Stimulated activated CD4-positive, alpha-beta T cell treated with anti-CD3 and anti-CD28 coated beads, TNF-alpha, amount 100 ng/mL, for 48 hours (primary cell): Measurements from ENCODE around the gene SERPINB6.
"Not testable (repeated sequence)": the region's sequence is repeated elsewhere in the genome, so short reads cannot be mapped to it uniquely, and the experiment has no call there.

Experiments
- DNase-seq, 3 donors: peaks; one replicate each; pipeline ENCODE4 v3.0.0-alpha.2; 2020; ENCODE audit warnings: low read depth in 3 of 3

SERPINB6 gene

DNA sequence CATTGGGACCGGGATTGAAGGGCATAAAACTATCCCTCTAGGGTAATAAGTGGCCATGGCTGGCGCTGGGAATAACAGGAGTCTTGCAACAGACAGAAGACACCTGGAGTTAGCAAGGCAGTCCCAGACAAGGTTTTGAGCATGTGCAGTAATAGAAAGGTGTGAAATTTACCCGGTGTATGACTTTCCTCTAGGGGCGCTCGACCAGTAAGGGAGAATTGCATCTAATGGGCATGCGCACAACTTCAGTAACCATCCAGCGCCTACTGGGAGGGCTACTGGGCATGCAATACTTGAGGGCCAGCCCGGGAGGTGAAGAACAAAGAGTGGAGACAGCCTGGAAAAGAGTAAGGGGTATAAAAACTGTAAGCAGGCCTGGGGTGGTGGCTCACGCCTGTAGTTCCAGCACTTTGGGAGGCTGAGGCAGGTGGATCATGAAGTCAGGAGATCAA, 32.7 kb downstream of the SERPINB6 start:
- no peak for DNase-seq

DNA sequence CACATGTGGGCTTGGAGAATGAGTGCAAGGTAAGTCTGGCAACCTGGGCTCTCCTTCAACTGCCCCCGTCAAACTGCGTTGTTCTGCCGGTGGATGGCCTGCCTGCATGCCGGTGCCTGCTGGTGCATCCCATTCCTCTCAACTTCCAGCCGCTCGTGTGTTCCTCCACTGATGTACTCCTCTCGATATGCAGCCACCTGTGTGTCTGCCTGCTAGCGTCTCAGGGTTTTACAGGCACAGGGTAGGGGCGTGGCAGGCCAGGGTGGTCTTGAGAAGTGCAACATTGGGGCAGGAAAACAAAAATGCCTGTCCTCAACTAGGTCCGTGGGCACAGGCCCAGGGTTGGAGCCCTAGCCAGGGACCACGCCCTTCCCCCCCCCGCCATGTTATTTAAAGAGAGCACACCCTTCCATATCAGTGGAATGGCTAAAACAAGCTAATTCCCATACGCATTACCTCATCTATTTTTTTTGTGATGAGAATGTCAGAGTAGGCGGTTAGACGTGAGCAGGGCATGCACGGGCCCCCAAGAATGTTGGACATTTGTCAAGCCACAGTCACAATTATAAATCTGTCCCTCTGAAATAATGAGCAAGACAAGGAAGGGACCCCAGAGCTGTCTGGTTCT, 33.2 kb downstream of the SERPINB6 start:
- no peak for DNase-seq

DNA sequence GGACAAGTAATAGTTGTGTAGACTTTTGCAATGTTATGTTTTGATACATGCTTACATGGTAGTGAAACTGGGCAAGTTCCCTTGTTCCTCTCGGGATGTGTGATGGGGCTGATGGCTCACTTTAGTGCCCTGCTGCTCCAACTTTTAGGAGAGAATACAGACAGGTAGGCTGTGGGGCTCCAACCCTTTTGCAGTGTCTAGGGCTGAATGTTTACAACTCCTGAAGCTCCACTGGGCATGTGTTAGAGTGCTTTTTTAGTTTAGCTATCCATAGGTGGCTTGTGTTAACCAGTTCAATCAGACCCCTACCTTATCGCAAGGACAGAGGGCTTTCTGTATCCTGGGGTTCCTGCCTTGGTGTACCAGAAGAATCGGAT, 33.8 kb downstream of the SERPINB6 start:
- DNase-seq = no peak

DNA sequence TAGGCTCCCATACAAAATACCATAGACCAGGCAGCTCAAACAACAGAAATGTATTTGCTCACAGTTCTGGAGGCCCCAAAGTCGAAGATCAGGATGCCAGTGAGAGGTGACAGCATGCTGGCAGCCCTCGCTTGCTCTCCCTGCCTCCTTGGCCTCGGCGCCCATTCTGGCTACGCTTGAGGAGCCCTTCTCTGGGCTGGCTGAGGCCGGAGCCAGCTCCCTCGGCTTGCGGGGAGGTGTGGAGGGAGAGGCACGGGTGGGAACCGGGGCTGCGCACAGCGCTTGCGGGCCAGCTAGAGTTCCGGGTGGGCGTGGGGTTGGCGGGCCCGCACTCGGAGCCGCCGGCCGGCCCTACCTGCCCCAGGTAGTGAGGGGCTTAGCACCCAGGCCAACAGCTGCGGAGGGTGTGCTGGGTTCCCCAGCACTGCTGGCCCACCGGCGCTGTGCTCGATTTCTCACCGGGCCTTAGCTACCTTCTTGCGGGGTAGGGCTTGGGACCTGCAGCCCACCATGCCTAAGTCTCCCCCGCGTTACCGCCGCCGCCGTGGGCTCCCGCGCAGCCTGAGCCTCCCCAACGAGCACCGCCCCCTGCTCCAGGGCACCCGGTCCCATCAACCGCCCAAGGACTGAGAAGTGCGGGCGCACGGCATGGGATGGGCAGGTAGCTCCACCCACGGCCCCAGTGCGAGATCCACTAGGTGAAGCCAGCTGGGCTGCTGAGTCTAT, 35.6 kb downstream of the SERPINB6 start:
- DNase-seq = no peak

DNA sequence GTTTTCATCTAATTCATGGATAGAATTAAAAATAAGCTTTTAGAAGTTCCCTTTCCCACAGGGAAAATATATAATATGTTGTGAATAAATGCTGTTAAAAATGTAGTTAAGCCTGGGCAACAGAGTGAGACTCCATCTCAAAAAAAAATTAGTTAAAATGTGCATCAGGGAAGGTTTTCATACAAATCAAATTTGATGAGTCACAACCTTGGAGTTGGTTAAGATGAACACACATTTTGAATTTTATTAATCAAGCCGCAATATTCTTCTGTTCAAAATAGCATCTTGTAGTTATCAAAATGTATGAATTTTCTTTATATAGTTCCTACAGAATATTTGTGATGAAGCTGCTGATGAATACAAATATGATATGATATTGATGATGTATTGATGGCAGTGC, 37.3 kb downstream of the SERPINB6 start:
- no peak for DNase-seq

DNA sequence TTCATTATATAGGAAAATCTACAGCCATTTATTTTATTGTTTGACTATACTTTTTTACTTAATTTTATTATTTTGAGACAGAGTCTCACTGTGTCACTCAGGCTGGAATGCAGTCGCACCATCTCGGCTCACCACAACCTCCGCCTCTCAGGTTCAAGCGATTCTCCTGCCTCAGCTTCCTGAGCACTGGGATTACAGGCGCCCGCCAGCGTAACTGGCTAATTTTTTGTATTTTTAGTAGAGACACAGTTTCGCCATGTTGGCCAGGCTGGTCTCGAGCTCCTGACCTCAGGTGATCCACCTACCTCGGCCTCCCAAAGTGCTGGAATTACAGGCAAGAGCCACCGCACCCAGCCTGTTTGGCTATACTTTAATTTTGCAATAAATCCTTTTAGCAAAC, 38.5 kb downstream of the SERPINB6 start:
- DNase-seq = not testable (repeated sequence)

DNA sequence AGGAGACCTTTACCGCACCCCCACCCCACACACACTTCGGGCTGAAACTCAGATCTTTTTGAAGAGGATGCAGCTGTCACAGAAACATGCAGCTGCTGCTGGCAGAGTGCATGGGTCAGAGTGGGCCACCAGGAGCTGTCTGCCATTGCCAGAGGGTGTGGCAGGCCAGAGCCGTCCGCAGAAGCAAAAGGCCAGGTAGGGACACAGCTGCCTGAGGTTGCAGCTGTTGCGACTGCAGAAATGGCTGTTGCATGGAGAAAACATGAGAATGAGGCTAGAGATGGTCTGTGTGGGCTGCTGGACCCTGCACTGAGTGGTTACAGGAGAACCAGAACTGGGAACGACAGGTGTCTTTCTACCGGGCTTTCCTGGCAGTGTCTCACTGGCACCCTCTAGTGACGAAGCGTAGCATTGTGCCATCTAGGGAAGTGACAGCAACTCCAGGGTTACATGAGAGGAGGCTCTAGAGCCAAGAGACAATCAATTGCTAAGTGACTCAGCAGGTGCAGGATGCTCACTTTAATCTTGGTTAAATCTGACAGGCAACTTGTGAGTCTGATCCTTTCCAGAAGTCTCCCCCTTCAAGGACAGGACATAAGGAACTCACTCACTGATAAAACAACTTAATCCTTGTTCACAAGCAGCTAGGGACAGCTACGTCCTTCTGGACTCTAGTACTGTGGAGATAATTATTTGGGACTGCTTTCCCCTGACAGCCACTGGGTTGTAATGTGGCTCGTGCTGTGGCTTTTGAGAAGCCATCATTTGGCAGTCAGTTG, 39.2 kb downstream of the SERPINB6 start:
- peak; percentile 73 to 81 (median 78) for DNase-seq

DNA sequence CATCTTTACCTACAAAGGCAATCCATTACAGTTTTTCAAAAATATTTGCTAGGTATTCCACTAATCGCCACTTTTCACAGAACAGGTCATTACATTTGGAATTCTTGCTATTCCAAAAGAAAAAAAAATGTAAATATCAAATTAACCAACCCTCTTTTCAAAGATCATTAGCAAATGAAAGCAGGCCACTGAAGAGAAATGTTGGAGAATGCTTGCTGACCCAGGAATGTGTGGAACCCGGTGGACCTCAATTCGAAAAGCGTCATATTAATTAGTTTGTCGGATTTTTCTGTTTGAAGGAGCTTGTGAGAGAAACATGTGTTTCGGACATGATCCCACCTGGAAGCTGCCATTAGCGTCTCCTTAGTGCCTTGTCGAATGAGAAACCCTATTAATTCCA, 40.3 kb downstream of the SERPINB6 start:
- no peak for DNase-seq

DNA sequence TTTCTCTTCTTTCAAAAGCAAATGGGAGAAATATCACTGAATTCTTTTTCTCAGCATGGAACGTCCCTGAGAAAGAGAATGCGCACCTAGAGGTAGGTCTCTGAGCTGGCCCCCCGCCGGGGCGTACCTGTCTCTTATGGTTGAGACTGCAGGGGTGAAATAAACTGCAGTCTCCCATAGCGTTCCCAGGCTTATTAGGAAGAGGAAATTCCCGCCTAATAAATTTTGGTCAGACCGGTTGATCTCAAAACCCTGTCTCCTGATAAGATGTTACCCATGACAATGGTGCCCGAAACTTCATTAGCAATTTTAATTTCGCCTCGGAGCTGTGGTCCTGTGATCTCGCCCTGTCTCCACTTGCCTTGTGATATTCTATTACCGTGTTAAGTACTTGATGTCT, 43.4 kb downstream of the SERPINB6 start:
- DNase-seq = not testable (repeated sequence)

DNA sequence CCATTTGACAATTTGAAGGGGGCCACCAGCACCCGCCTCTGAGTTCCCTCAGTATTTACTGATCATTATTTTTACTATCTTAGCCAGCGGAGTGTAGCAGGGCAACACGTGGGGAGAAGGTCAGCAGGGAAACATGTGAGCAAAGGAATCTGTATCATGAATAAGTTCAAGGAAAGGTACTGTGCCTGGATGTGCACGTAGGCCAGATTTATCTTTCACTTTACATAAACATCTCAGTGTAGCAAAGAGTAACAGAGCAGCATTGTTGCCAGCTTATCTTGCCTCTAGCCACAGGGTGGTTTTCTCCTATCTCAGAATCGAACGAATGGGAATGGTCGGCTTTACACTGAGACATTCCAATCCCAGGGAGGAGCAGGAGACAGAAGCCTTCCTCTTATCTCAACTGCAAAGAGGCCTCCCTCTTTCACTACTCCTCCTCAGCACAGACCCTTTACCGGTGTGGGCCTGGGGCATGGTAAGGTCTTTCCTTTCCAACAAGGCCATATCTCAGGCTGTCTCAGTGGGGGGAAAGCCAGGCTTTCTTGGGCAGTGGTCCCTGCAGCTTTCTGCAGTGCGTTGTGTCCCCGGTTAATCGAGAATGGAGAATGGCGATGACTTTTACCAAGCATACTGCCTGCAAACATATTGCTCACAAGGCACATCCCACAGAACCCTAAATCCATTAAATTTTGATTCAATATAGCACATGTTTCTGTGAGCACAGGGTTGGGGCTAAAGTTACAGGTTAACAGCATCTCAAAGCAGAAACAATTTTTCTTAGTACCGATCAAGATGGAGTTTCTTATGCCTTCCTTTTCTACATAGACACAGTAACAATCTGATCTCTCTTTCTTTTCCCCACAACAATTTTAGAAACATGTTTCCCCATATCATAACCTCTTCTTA, 45.3 kb downstream of the SERPINB6 start:
- DNase-seq = not testable (repeated sequence)

DNA sequence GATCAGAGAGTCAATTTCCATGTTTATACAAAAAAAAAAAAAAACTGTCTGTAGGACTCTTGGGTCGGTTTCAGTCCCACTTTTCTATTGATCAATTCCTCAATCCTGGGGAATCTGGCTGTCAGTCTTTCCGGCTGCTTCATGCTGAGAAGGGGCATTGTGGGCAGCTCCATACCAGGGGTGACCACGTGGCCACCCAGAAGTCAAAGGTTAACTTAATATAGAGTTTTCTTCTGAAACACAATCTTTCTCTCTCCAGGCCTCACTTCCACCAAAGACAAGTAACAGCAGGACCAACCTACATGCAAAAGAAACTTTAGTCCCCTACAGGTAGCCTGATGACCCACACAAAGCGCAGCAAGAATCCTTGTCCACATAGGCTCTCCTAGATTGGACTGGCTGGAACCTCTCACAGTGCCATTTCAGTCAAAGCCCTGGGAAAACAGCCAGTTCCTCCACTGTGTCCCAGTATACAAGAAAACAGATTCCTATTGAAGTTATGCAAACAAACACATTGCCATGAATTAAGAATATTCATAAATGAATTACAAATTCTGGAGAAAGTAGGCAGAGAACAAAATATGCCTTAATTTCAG, 49.7 kb downstream of the SERPINB6 start:
- DNase-seq = no peak

DNA sequence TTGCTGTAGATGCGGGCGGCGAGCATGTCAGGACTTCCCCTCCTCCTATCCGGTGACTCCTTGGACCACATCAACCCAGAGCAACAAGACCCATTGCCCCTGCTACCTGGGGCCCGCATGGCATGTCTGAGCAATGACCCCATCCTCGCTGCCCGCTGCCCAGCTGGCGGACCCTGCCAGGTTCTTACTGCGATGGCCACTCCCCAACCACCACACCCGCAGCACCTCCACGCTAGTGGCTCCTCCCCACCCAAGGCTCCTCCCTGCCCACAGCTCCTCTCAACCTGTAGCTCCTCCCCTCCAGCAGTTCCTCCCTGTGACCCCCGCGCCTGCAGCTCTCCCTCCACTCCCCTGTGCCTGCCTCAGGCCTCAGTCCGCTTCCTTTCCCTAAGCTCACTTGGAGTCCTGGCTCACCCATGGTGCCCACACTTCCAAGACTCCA, 50.7 kb downstream of the SERPINB6 start:
- DNase-seq = no peak

DNA sequence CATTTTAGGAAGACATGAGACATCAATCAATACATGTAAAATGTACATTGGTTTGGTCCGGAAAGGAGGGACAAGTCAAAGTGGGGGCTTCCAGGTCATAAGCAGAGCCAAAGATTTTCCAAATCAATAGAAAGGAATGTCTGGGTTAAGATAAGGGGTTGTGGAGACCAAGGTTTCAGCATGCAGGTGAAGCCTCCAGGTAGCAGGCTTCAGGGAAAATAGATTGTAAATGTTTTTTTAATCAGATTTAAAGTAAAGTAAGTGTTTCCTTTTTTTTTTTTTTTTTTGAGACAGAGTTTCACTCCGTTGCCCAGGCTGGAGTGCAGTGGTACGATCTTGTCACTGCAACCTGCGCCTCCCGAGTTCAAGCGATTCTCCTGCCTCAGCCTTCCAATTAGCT, 51.5 kb downstream of the SERPINB6 start:
- no peak for DNase-seq

DNA sequence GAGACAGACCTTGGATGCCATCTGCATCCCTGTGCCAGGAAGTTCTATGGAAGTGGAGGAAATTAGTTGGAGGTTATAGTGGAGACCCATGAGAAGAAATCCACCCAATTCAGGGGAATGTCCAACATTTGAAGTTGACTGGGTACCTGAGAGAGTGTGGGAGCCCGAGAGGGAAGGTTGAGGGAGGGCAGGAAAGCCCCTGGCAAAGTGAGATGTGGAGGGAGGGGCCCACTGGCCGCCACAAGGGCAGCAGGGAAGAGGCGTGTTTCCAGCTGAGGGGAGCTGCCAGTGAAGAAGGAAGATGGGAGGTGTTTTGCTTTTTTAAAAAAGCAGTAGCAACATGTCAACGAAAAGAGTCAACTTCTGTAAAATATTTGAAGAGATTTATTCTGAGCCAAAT, 52.0 kb downstream of the SERPINB6 start:
- DNase-seq = no peak

DNA sequence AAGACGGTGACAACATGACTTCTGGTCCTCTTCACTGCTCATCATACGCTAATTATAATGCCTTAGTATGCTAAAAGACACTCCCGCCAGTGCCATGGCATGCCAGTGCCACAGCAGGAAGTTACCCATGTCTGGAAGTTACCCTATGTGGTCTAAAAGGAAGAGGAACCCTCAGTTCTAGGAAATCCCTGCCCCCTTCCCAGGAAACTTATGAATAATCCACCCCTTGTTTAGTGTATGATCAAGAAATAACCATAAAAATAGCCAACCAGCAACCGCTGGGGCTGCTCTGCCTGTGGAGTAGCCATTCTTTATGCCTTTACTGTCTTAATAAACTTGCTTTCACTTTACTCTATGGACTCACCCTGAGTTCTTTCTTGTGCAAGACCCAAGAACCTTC, 52.4 kb downstream of the SERPINB6 start:
- no peak for DNase-seq

DNA sequence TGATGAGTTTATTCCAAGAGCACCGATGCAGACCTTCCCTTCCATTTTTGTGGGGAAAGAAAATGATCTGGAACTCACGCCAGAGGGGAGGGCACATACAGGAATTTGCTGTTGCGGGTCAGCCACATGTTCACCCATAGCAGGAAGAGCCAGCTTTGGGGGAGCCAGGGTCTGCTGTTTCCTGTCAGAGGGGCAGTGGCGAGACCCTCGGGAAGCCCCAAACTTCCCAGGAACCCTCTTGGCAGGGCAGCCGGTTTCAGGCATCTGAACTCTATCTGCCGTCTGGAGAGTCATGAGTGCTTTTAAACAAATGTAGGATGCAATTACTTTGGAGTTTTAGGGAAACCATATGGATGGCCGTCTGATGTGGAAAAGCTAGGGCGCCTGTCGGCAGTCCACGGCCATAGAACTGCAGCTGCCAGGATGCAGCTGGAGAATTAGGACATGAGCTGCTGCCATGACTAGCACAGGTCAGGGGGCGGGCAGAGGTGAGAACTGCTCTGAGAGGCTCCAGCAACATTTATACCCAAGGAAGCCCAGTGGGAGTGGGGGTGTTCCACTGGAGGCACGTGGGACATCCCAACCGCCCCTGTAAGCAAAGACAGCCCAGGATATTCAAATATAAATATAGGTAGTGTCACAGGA, 53.4 kb downstream of the SERPINB6 start:
- DNase-seq = no peak

DNA sequence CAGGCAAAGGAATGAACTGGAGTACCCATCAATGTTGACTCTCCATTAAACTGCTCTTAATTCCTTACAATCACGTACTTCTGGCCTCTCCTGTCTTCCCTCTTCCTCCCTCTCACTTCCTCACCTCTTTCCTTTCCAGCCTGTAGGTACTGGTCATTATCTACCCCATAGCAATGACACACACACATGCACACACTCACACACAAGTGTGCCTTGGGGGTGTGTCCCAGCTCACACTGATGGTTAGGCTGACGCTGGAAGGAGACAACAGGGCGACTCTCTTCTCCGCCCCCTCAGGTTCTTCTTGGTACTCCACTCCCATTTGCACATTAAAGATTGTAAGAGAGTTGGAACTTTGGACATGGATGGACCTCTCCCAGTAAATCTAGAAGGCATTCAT, 54.3 kb downstream of the SERPINB6 start:
- DNase-seq = no peak

DNA sequence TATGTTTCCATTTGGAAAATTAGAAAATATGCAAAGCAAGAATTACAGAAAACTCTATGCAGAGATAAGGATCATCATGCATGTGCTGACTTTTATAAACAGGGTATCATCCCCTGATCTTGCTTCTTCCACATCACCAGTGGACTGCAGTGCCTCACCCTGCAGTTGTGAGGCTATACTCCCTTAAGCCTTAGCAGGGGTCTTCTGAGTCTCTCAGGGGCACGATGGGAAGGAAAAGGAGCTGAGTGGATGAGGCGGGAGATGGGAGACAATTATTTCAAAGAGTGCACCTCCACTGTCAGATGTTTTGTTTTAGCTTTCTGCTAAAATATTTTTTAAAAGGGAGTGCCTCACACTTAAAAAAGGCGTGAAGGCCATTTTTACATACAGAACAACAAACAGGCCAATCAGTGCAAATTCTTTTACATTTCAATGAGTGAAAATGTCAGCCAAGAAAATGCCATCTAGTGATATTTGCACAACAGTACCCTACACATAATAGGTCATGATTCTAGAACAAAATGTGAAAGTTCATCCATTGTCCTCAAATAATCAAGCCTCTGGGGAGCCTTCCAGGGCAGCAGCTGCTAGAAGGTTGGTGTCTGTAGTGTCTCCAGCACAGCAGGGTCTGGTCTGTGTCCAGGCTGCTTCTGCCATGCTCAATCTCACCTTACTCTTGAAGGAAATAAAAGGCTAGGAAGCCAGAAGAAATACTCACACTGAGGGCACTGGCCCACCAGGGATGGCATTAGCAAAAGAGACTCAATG, 55.0 kb downstream of the SERPINB6 start:
- DNase-seq = no peak

DNA sequence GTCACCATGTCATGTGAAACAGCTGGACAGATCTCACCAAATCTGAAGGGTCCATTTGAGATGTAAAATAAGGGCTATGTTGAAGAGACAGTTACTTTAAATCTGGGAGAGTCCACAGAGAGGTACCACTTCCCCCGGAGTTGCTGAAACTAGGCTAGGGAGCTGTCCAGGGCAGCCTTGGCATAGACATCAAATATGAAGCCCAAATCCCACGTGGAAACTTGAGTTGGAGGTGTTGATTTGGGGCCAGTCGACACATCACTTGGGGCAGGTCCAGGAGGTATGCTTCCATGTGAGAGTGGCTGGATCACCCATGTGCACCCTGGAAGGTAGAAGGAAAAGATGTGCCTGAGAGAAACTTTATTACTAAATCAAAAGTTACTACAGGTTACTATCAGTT, 56.2 kb downstream of the SERPINB6 start:
- DNase-seq = no peak

DNA sequence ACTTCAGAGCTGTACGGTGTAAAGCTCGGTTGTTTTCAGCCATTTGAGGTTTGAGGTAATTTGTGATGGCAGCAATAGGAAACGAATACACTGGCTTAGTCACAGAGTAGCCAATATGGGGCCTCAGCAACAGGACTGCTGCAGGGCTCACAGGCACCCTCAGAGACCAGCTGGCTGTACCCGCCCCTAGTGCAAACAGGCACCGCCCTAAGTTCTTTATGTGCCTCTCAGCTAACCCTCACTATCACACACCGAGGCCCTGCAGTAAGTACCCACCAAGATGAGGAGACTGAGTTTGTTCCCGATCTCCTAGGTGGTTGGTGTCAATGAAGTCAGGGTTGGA, 57.1 kb downstream of the SERPINB6 start:
- DNase-seq = no peak
